H1 (cell line): ENCODE data around the gene COASY. TPM values are rescaled to one million over a fixed set of nuclear protein-coding genes. Genes with fewer than 3 reads are reported as not detected.

Source experiments
- CTCF ChIA-PET: fragments of 300-600 bp; sonication (Branson Sonifier 250); formaldehyde crosslinking; loops from one replicate; lab custom pipeline; 2021; ENCODE audit not compliant: partially characterized antibody; lab: Charles Lee
- POLR2A ChIA-PET: fragments of 300-600 bp; sonication (Branson Sonifier 250); formaldehyde crosslinking; loops from one replicate; lab custom pipeline; 2021; ENCODE audit warnings: inconsistent platforms; ENCODE audit not compliant: partially characterized antibody; lab: Charles Lee
- DNase-seq, 2 experiments: peaks; one replicate each; pipeline versions ENCODE4 v3.0.0 to v3.0.0-alpha.2; 2010 to 2022; ENCODE audit warnings: low spot score in 2 of 2, low read depth in 1 of 2, mixed read lengths in 1 of 2
- FAIRE-seq: peaks from 2 replicates; lab custom pipeline; 2011; peaks lifted over from hg19 to GRCh38; lab: Jason Lieb, UNC
- H2AFZ ChIP-seq: 2 replicates; pipeline ENCODE4 v1.8.1; 2012; ENCODE audit warnings: low read length, inconsistent platforms
- H2AK5ac ChIP-seq: 2 replicates; pipeline ENCODE4 v1.6.1; 2013; ENCODE audit warnings: low read depth, low read length
- H2BK120ac ChIP-seq: replicated peaks from 2 replicates; pipeline ENCODE3; 2013; ENCODE audit warnings: low read depth, low read length, inconsistent platforms
- H2BK12ac ChIP-seq: 2 replicates; pipeline ENCODE4 v1.6.1; 2013; ENCODE audit warnings: low read depth, low read length
- H2BK15ac ChIP-seq: 2 replicates; pipeline ENCODE4 v1.6.1; 2013; ENCODE audit warnings: low read length
- H2BK20ac ChIP-seq: 2 replicates; pipeline ENCODE4 v1.6.1; 2013; ENCODE audit warnings: low read length
- H2BK5ac ChIP-seq: 2 replicates; pipeline ENCODE4 v1.6.1; 2013; ENCODE audit warnings: low read depth, low read length
- H3K14ac ChIP-seq: 2 replicates; pipeline ENCODE4 v1.6.1; 2013; ENCODE audit warnings: inconsistent platforms; ENCODE audit not compliant: insufficient read length
- H3K18ac ChIP-seq: 2 replicates; pipeline ENCODE4 v1.6.1; 2013; ENCODE audit warnings: low read length; ENCODE audit errors: extremely low read depth
- H3K23ac ChIP-seq: 2 replicates; pipeline ENCODE4 v1.6.1; 2013; ENCODE audit warnings: inconsistent platforms; ENCODE audit not compliant: insufficient read length
- H3K23me2 ChIP-seq: 2 replicates; pipeline ENCODE4 v1.6.1; 2013; ENCODE audit warnings: low read depth, low read length
- H3K27ac ChIP-seq: 2 replicates; pipeline ENCODE4 v1.6.1; 2011; ENCODE audit warnings: low read depth, low read length, inconsistent platforms
- H3K27me3 ChIP-seq, 4 experiments: replicated peaks in 1 of 4; 1 replicate in 1 of 4; 2 replicates in 3 of 4; pipeline versions ENCODE4 v1.6.1 to v1.8.1; 2011 to 2013; ENCODE audit warnings: low read length in 3 of 4, mild to moderate bottlenecking in 3 of 4, inconsistent platforms in 2 of 4, mixed read lengths in 2 of 4, moderate library complexity in 1 of 4; ENCODE audit not compliant: control insufficient read depth in 3 of 4, insufficient read depth in 3 of 4; ENCODE audit errors: extremely low read depth in 1 of 4
- H3K36me3 ChIP-seq, 4 experiments: 2 replicates each; pipeline versions ENCODE4 v1.6.1 to v1.8.1; 2011 to 2013; ENCODE audit warnings: mild to moderate bottlenecking in 4 of 4, low read length in 3 of 4, moderate library complexity in 2 of 4, control low read depth in 1 of 4, inconsistent platforms in 1 of 4; ENCODE audit not compliant: insufficient read depth in 4 of 4, control insufficient read depth in 2 of 4
- H3K4ac ChIP-seq: replicated peaks from 2 replicates; pipeline ENCODE3; 2013; ENCODE audit warnings: low read length, low read depth, mixed read lengths, inconsistent platforms; ENCODE audit not compliant: insufficient read length
- H3K4me1 ChIP-seq, 4 experiments: replicated peaks in 1 of 4; 1 replicate in 1 of 4; 2 replicates in 3 of 4; pipeline versions ENCODE4 v1.6.1 to v1.8.1; 2011 to 2013; ENCODE audit warnings: low read length in 3 of 4, inconsistent platforms in 2 of 4, mixed read lengths in 1 of 4; ENCODE audit not compliant: insufficient read depth in 4 of 4, control insufficient read depth in 3 of 4
- H3K4me2 ChIP-seq, 2 experiments: 2 replicates each; pipeline versions ENCODE4 v1.6.1 to v1.8.1; 2011 to 2013; ENCODE audit warnings: low read depth in 2 of 2, low read length in 2 of 2, control low read depth in 1 of 2, inconsistent platforms in 1 of 2, mild to moderate bottlenecking in 1 of 2; ENCODE audit not compliant: insufficient read depth in 1 of 2
- H3K4me3 ChIP-seq, 4 experiments: fragments of 200-600, 300-600 bp in 1 of 4; sonication (generic), shearing (Covaris generic), sonication (Bioruptor Twin) in 1 of 4; 2 replicates each; pipeline versions ENCODE4 v1.5.1 to v1.8.1; 2011 to 2016; ENCODE audit warnings: low read length in 4 of 4, low read depth in 3 of 4, control low read depth in 2 of 4, inconsistent platforms in 2 of 4, mild to moderate bottlenecking in 2 of 4, mixed read lengths in 1 of 4, moderate library complexity in 1 of 4; ENCODE audit not compliant: insufficient read depth in 2 of 4; ENCODE audit errors: extremely low read depth in 1 of 4
- H3K56ac ChIP-seq: replicated peaks from 2 replicates; pipeline ENCODE3; 2013; ENCODE audit warnings: low read depth, mild to moderate bottlenecking, mixed read lengths, low read length, inconsistent platforms; ENCODE audit not compliant: insufficient read length
- H3K79me1 ChIP-seq: 2 replicates; pipeline ENCODE4 v1.6.1; 2013; ENCODE audit warnings: low read depth, low read length, control low read depth
- H3K79me2 ChIP-seq, 2 experiments: 2 replicates each; pipeline versions ENCODE4 v1.6.1 to v1.8.1; 2012 to 2013; ENCODE audit warnings: low read length in 2 of 2, mild to moderate bottlenecking in 2 of 2, inconsistent platforms in 1 of 2; ENCODE audit not compliant: insufficient read depth in 2 of 2, control insufficient read depth in 1 of 2
- H3K9ac ChIP-seq, 4 experiments: replicated peaks in 1 of 4; 1 replicate in 1 of 4; 2 replicates in 3 of 4; pipeline versions ENCODE4 v1.6.1 to v1.8.1; 2011 to 2013; ENCODE audit warnings: low read depth in 3 of 4, low read length in 3 of 4, control low read depth in 2 of 4, mild to moderate bottlenecking in 2 of 4, moderate library complexity in 2 of 4, inconsistent platforms in 1 of 4; ENCODE audit errors: extremely low read depth in 1 of 4
- H3K9me3 ChIP-seq, 2 experiments: 2 replicates each; pipeline versions ENCODE4 v1.6.1 to v1.8.1; 2012 to 2013; ENCODE audit warnings: mild to moderate bottlenecking in 2 of 2, moderate library complexity in 2 of 2, control low read depth in 1 of 2, inconsistent platforms in 1 of 2, low read depth in 1 of 2, low read length in 1 of 2, mixed read lengths in 1 of 2; ENCODE audit not compliant: insufficient read depth in 2 of 2
- H4K20me1 ChIP-seq, 2 experiments: replicated peaks in 1 of 2; 2 replicates each; pipeline versions ENCODE3 to v1.8.1; 2011 to 2013; ENCODE audit warnings: inconsistent platforms in 2 of 2, low read length in 2 of 2, mild to moderate bottlenecking in 1 of 2; ENCODE audit not compliant: insufficient read depth in 2 of 2, control insufficient read depth in 1 of 2
- H4K5ac ChIP-seq: 2 replicates; pipeline ENCODE4 v1.6.1; 2013; ENCODE audit warnings: low read length, low read depth, mixed read lengths, inconsistent platforms; ENCODE audit not compliant: insufficient read length
- H4K8ac ChIP-seq: 2 replicates; pipeline ENCODE4 v1.8.0; 2013; ENCODE audit warnings: mild to moderate bottlenecking, moderate library complexity, low read length, inconsistent platforms; ENCODE audit not compliant: insufficient read depth; ENCODE audit errors: extremely low read depth
- H4K91ac ChIP-seq: replicated peaks from 2 replicates; pipeline ENCODE3; 2013; ENCODE audit warnings: low read length, mixed read lengths, inconsistent platforms; ENCODE audit not compliant: insufficient read length
- HDAC6 ChIP-seq: IDR thresholded peaks from one replicate; pipeline ENCODE4 v1.7.1; 2012; ENCODE audit warnings: low read depth, mild to moderate bottlenecking, inconsistent platforms, low read length, moderate library complexity
- TAF7 ChIP-seq: optimal IDR thresholded peaks from 2 replicates; pipeline ENCODE3; 2011; ENCODE audit warnings: low read depth, mild to moderate bottlenecking, inconsistent platforms, low read length, moderate library complexity, borderline replicate concordance
- WGBS, 2 experiments: shearing (Covaris generic) in 1 of 2; methylation state at CpG; one replicate each; pipeline versions ENCODE4 v1.1.6 to v1.1.7; 2013 to 2015; ENCODE audit warnings: low lambda C conversion rate in 2 of 2, mixed read lengths in 2 of 2, inconsistent platforms in 1 of 2, low coverage in 1 of 2, missing lambda C conversion rate in 1 of 2; ENCODE audit not compliant: insufficient replicate concordance in 2 of 2, insufficient coverage in 1 of 2, insufficient read length in 1 of 2; ENCODE audit errors: extremely low coverage in 1 of 2, missing lambda C conversion rate in 1 of 2; 5-methylcytosine and 5-hydroxymethylcytosine counted together
- polyA plus RNA-seq, 7 experiments: library from polyadenylated mRNA; depleted of rRNA in 3 of 7; stranded (reverse) in 5 of 7; unstranded in 2 of 7; fragments of >200 nt in 5 of 7; fragments of 200-250 nt in 2 of 7; gene quantifications; 1 replicate in 5 of 7; 2 replicates in 1 of 7; 4 replicates in 1 of 7; pipeline versions ENCODE4 v1.2.1 to v1.2.3, GENCODE V29; 2011 to 2013; ENCODE audit warnings: missing spikeins in 2 of 7, mixed read lengths in 2 of 7
- total RNA-seq: library from RNA; stranded (reverse); fragmentation: NEBNext Ultra II Directional; extraction: Animal tissue kit (Norgen Biotek cat#: 25700); gene quantifications from 2 replicates; pipeline ENCODE4 v1.2.1, GENCODE V29; 2021

COASY gene
- total and polyA plus RNA-seq, 2 of the 8 experiments (the other 6 are each of a cell fraction or from before 2014, with no cell fraction given) = 64.5 to 100 TPM

- H3K18ac ChIP-seq = no peak overlapping the region
- ChIA-PET POLR2A (interaction anchor here (0.6 to 2.2 kb wide), 5 partner anchors 9 to 501 kb away, joined by 4 to 14 read pairs (median 5); partner anchors contain the start of genes DNAJC7 and NAGLU), CTCF (interaction anchor here (0.9 to 5.8 kb wide), 18 partner anchors 11 to 297 kb away, joined by 3 to 69 read pairs (median 4); no protein-coding TSS in a partner anchor)
- no peak overlapping the region for H2BK20ac ChIP-seq
- H4K5ac ChIP-seq = no peak overlapping the region
- WGBS, 2 experiments = 90% methylated on average over 6 of the region's 6 CpGs; no CpG with 5 or more reads in 1 of the 2 experiments
- H3K27ac ChIP-seq = no peak overlapping the region
- H2AK5ac ChIP-seq = no peak overlapping the region
- peak overlapping the region in 1 of 4 experiments; percentile 26; a peak in 1 of 8 replicates for H3K4me3 ChIP-seq
- H4K20me1 ChIP-seq = peaks cover 2 to 7% of the 10 kb centered on the region in 2 experiments
- H3K23ac ChIP-seq = no peak overlapping the region
- H4K8ac ChIP-seq = no peak overlapping the region; the same call in 1 of the 2 replicates
- H3K79me1 ChIP-seq = no peaks in the 10 kb centered on the region
- DNase-seq = no peak
- no peaks in the 10 kb centered on the region; a peak in 4 of 7 replicates for H3K27me3 ChIP-seq
- no peak overlapping the region for H3K9ac ChIP-seq
- no peaks in the 10 kb centered on the region for H3K9me3 ChIP-seq
- no peak overlapping the region for H4K91ac ChIP-seq
- H2AFZ ChIP-seq = no peak overlapping the region
- no peak overlapping the region for H3K56ac ChIP-seq
- no peak overlapping the region for H2BK15ac ChIP-seq
- H3K14ac ChIP-seq = no peak overlapping the region
- H3K4me1 ChIP-seq = peaks cover 6 to 18% (median 15%) of the 10 kb centered on the region in 4 experiments
- FAIRE-seq = no peak
- peak overlapping the region; percentile 44 to 45; a peak in 3 of 4 replicates for H3K4me2 ChIP-seq
- H2BK5ac ChIP-seq = no peak overlapping the region
- H3K4ac ChIP-seq = no peak overlapping the region
- H2BK12ac ChIP-seq = no peak overlapping the region
- H3K23me2 ChIP-seq = no peaks in the 10 kb centered on the region
- H2BK120ac ChIP-seq = no peak overlapping the region
- no peak for TF ChIP-seq HDAC6
- TF ChIP-seq TAF7 = no peak
- H3K36me3 ChIP-seq = peaks cover 4 to 12% (median 6%) of the 10 kb centered on the region in 4 experiments; a peak in 5 of 8 replicates
- H3K79me2 ChIP-seq = no peaks in the 10 kb centered on the region
Measured at GRCh38 chr17:42518755-42519545, 43.0 kb upstream of the COASY start.
